ENCODE measurements around the gene CFAP73.

- no peak for TF ChIP-seq CTCF (IDR thresholded peaks at IDR 0.05 in 2 of 3, conservative IDR thresholded peaks at IDR 0.05 in 1 of 3; ENCODE audit: borderline replicate concordance in 1 of 3, insufficient read depth in 1 of 3, low read depth in 2 of 3, low read length in 2 of 3)
- TF ChIP-seq EZH2phosphoT487 (IDR thresholded peaks at IDR 0.05; ENCODE audit: borderline replicate concordance), result no peak
- no peak for TF ChIP-seq FOSL1 (IDR thresholded peaks at IDR 0.05; ENCODE audit: low read depth)
- TF ChIP-seq POLR2AphosphoS5 (IDR thresholded peaks at IDR 0.05; ENCODE audit: low read depth, low read length), result no peak
- TF ChIP-seq POLR2A (IDR thresholded peaks at IDR 0.05; ENCODE audit: borderline replicate concordance, extremely low read depth, insufficient read depth, insufficient read length), result no peak
- TF ChIP-seq MAX (IDR thresholded peaks at IDR 0.05), result no peak
- no peak for TF ChIP-seq SIN3A (IDR thresholded peaks at IDR 0.05; ENCODE audit: low read depth)
- no peak for TF ChIP-seq SP1 (IDR thresholded peaks at IDR 0.05; ENCODE audit: low read depth)
- no peak for TF ChIP-seq ZNF274 (IDR thresholded peaks at IDR 0.05; ENCODE audit: low read depth, low read length)
- no peak for TF ChIP-seq ATF3 (IDR thresholded peaks at IDR 0.05)
Measured at GRCh38 chr12:113143959-113144358, 5.6 kb upstream of the CFAP73 start.

Measured in HCT116 (cell line).